Keratinocyte (primary cell): ENCODE measurements around the gene ST8SIA5. TPM values are rescaled to one million over a fixed set of nuclear protein-coding genes. Genes with fewer than 3 reads are reported as not detected.

Experiments used
- DNase-seq: peaks from one replicate; pipeline ENCODE4 v3.0.0-alpha.2; 2011; ENCODE audit warnings: low read depth, missing footprints, low spot score
- FAIRE-seq: peaks from 2 replicates; lab custom pipeline; 2011; peaks lifted over from hg19 to GRCh38; lab: Jason Lieb, UNC
- H2AFZ ChIP-seq: 2 replicates; pipeline ENCODE4 v1.6.0; 2012; ENCODE audit warnings: low read length, control low read depth, inconsistent platforms; ENCODE audit not compliant: control insufficient read depth
- H3K27ac ChIP-seq: 2 replicates; pipeline ENCODE4 v1.5.1; 2011; ENCODE audit warnings: low read length; ENCODE audit not compliant: control insufficient read depth, insufficient read depth
- H3K27me3 ChIP-seq: 3 replicates; pipeline ENCODE4 v1.6.0; 2011; ENCODE audit warnings: low read length; ENCODE audit not compliant: control insufficient read depth, insufficient read depth; ENCODE audit errors: extremely low read depth
- H3K36me3 ChIP-seq, 2 experiments: 2 replicates in 1 of 2; 3 replicates in 1 of 2; pipeline ENCODE4 v1.5.1; 2011; ENCODE audit warnings: low read length in 2 of 2, mild to moderate bottlenecking in 1 of 2; ENCODE audit not compliant: control insufficient read depth in 2 of 2, insufficient read depth in 2 of 2; ENCODE audit errors: extremely low read depth in 1 of 2
- H3K4me1 ChIP-seq: 3 replicates; pipeline ENCODE4 v1.5.1; 2011; ENCODE audit warnings: low read length; ENCODE audit not compliant: control insufficient read depth, insufficient read depth; ENCODE audit errors: extremely low read depth
- H3K4me2 ChIP-seq: 3 replicates; pipeline ENCODE4 v1.6.0; 2011; ENCODE audit warnings: low read depth, low read length; ENCODE audit not compliant: control insufficient read depth, insufficient read depth; ENCODE audit errors: extremely low read depth
- H3K4me3 ChIP-seq, 3 experiments: fragments of 200-600 bp in 1 of 3; sonication (generic) in 1 of 3; 2 replicates in 2 of 3; 3 replicates in 1 of 3; pipeline ENCODE4 v1.5.1; 2011 to 2016; ENCODE audit warnings: low read length in 3 of 3, mild to moderate bottlenecking in 3 of 3, control low read depth in 2 of 3, inconsistent platforms in 1 of 3, low read depth in 1 of 3, mixed read lengths in 1 of 3, mixed run types in 1 of 3, moderate library complexity in 1 of 3; ENCODE audit not compliant: control insufficient read depth in 2 of 3, insufficient read depth in 2 of 3; ENCODE audit errors: extremely low read depth in 1 of 3
- H3K79me2 ChIP-seq: 2 replicates; pipeline ENCODE4 v1.6.0; 2012; ENCODE audit warnings: low read length; ENCODE audit not compliant: control insufficient read depth, insufficient read depth
- H3K9ac ChIP-seq: 3 replicates; pipeline ENCODE4 v1.6.0; 2011; ENCODE audit warnings: low read length; ENCODE audit not compliant: control insufficient read depth, insufficient read depth; ENCODE audit errors: extremely low read depth
- H3K9me1 ChIP-seq: 3 replicates; pipeline ENCODE4 v1.6.0; 2011; ENCODE audit warnings: low read length; ENCODE audit not compliant: control insufficient read depth, insufficient read depth; ENCODE audit errors: extremely low read depth
- H3K9me3 ChIP-seq: 2 replicates; pipeline ENCODE4 v1.5.1; 2012; ENCODE audit warnings: low read depth, low read length; ENCODE audit not compliant: control insufficient read depth
- H4K20me1 ChIP-seq: 3 replicates; pipeline ENCODE4 v1.6.0; 2011; ENCODE audit warnings: low read length; ENCODE audit not compliant: control insufficient read depth, insufficient read depth; ENCODE audit errors: extremely low read depth
- CTCF ChIP-seq, 3 experiments: IDR thresholded peaks in 1 of 3; conservative IDR thresholded peaks in 1 of 3; optimal IDR thresholded peaks in 1 of 3; 2 replicates in 2 of 3; 3 replicates in 1 of 3; pipeline versions ENCODE3 to v1.5.1; 2011; ENCODE audit warnings: low read length in 3 of 3, mild to moderate bottlenecking in 3 of 3, moderate library complexity in 2 of 3, control low read depth in 1 of 3, inconsistent platforms in 1 of 3; ENCODE audit not compliant: insufficient read depth in 2 of 3; ENCODE audit errors: extremely low read depth in 1 of 3
- EZH2 ChIP-seq: IDR thresholded peaks from one replicate; pipeline ENCODE4 v1.6.1; 2012; ENCODE audit warnings: inconsistent platforms, mild to moderate bottlenecking, low read length, moderate library complexity
- dilution Hi-C: fragments of 300-500 bp; cut with MboI; formaldehyde crosslinking; loops from one replicate; pipeline ENCODE4 v1.7.0; 2020; ENCODE audit warnings: low sequenced_read_pairs; ENCODE audit not compliant: extremely low pct_ligation_motif_present
- polyA plus RNA-seq, 5 experiments: library from polyadenylated mRNA; depleted of rRNA in 3 of 5; stranded (reverse) in 3 of 5; stranded (forward) in 1 of 5; unstranded in 1 of 5; fragments of >200 nt; gene quantifications; 1 replicate in 1 of 5; 2 replicates in 3 of 5; 3 replicates in 1 of 5; pipeline versions ENCODE4 v1.2.1 to v1.2.3, GENCODE V29; 2011 to 2012; ENCODE audit warnings: missing spikeins in 2 of 5, low read depth in 1 of 5, low replicate concordance in 1 of 5

Gene ST8SIA5
- polyA plus RNA-seq, 1 donor (not counting 4 experiments of a cell fraction or from before 2014, with no cell fraction given) = under 0.01 TPM

DNA sequence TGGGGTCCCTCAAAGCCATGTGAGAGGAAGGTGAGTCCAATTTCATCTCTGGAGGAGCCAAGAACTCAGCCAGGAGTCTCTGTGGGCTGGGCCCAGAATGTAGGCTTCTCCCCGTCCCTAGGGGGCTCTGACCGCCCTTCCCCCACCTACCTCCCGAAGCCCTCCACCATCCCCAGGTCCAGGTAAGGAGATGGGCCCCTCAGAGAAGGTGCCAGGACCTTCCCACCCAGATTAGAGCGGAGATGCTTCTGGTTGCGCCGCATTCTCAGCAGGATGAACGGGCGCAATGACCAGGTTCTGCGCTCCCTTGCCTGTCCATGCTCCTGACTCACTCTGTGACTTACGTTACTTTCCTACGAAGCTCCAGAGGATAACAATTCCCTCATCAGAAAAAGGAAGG is 23.0 kb downstream of the ST8SIA5 start:
- TF ChIP-seq EZH2 = no peak
- TF ChIP-seq CTCF (optimal IDR thresholded peaks at IDR 0.05 in 1 of 3, IDR thresholded peaks at IDR 0.05 in 1 of 3, conservative IDR thresholded peaks at IDR 0.05 in 1 of 3; ENCODE audit: extremely low read depth in 1 of 3, insufficient read depth in 2 of 3, low read length in 3 of 3) = no peak
- H3K36me3 ChIP-seq = no peaks in the 10 kb centered on the region
- H3K9ac ChIP-seq = no peak overlapping the region
- H3K79me2 ChIP-seq = no peaks in the 10 kb centered on the region
- no peaks in the 10 kb centered on the region for H4K20me1 ChIP-seq
- H3K9me1 ChIP-seq = no peaks in the 10 kb centered on the region
- H3K9me3 ChIP-seq = peaks cover 5% of the 10 kb centered on the region
- no peak overlapping the region for H2AFZ ChIP-seq
- dilution Hi-C loops = no loop called here
- no peak overlapping the region for H3K4me2 ChIP-seq
- FAIRE-seq = no peak
- H3K4me3 ChIP-seq = no peak overlapping the region
- H3K27me3 ChIP-seq = peaks cover 3% of the 10 kb centered on the region
- no peak overlapping the region for H3K27ac ChIP-seq
- DNase-seq = no peak
- H3K4me1 ChIP-seq = no peaks in the 10 kb centered on the region

- H4K20me1 ChIP-seq = no peaks in the 10 kb centered on the region
- FAIRE-seq (no peak), DNase-seq (no peak)
Measured at GRCh38 chr18:46732801-46733200, 24.1 kb downstream of the ST8SIA5 start.

More at GRCh38 chr18:46732801-46733200, 24.1 kb downstream of the ST8SIA5 start:
- H3K4me1 ChIP-seq = no peaks in the 10 kb centered on the region
- H3K4me2 ChIP-seq = no peak overlapping the region
- peaks cover 5% of the 10 kb centered on the region for H3K9me3 ChIP-seq
- H3K9ac ChIP-seq = no peak overlapping the region
- H3K36me3 ChIP-seq = no peaks in the 10 kb centered on the region
- no peak for TF ChIP-seq EZH2
- TF ChIP-seq CTCF (optimal IDR thresholded peaks at IDR 0.05 in 1 of 3, IDR thresholded peaks at IDR 0.05 in 1 of 3, conservative IDR thresholded peaks at IDR 0.05 in 1 of 3; ENCODE audit: extremely low read depth in 1 of 3, insufficient read depth in 2 of 3, low read length in 3 of 3) = no peak
- no peak overlapping the region for H2AFZ ChIP-seq
- no peak overlapping the region for H3K27ac ChIP-seq
- dilution Hi-C loops = no loop called here
- peaks cover 3% of the 10 kb centered on the region for H3K27me3 ChIP-seq
- H3K79me2 ChIP-seq = no peaks in the 10 kb centered on the region
- H3K4me3 ChIP-seq = no peak overlapping the region
- H3K9me1 ChIP-seq = no peaks in the 10 kb centered on the region
